Liver (tissue), 9 donors: Measurements from ENCODE around the gene RREB1. TPM values are rescaled to one million over a fixed set of nuclear protein-coding genes. Genes with fewer than 3 reads are reported as not detected.

ENCODE experiments used
- DNase-seq: peaks from one replicate; pipeline ENCODE4 v3.0.0-alpha.2; 2017; ENCODE audit warnings: low spot score
- H3K27ac ChIP-seq, 2 donors: one replicate each; pipeline ENCODE4 v1.7.0; 2013; ENCODE audit warnings: inconsistent platforms in 2 of 2, low read length in 2 of 2, control low read depth in 1 of 2, low read depth in 1 of 2, mild to moderate bottlenecking in 1 of 2
- H3K27me3 ChIP-seq, 4 donors: one replicate each; pipeline versions ENCODE4 v1.6.1 to v1.7.0; 2013; ENCODE audit warnings: low read length in 3 of 4, inconsistent platforms in 1 of 4, mild to moderate bottlenecking in 1 of 4, moderate library complexity in 1 of 4; ENCODE audit not compliant: control insufficient read depth in 4 of 4, insufficient read depth in 4 of 4
- H3K36me3 ChIP-seq, 4 donors: one replicate each; pipeline versions ENCODE4 v1.6.1 to v1.7.0; 2013; ENCODE audit warnings: low read length in 3 of 4, mild to moderate bottlenecking in 3 of 4, low read depth in 1 of 4, moderate library complexity in 1 of 4; ENCODE audit not compliant: control insufficient read depth in 4 of 4, insufficient read depth in 3 of 4
- H3K4me1 ChIP-seq, 4 donors: one replicate each; pipeline versions ENCODE4 v1.6.1 to v1.7.0; 2013; ENCODE audit warnings: low read length in 3 of 4, mild to moderate bottlenecking in 3 of 4, moderate library complexity in 1 of 4; ENCODE audit not compliant: control insufficient read depth in 4 of 4, insufficient read depth in 4 of 4
- H3K4me3 ChIP-seq, 3 donors: one replicate each; pipeline versions ENCODE4 v1.6.1 to v1.7.0; 2013; ENCODE audit warnings: low read length in 3 of 3, control low read depth in 1 of 3, low read depth in 1 of 3, mild to moderate bottlenecking in 1 of 3
- H3K9ac ChIP-seq, 2 donors: one replicate each; pipeline ENCODE4 v1.7.0; 2013; ENCODE audit warnings: low read length in 2 of 2, mild to moderate bottlenecking in 2 of 2, moderate library complexity in 2 of 2, control low read depth in 1 of 2, low read depth in 1 of 2
- H3K9me3 ChIP-seq, 4 donors: one replicate each; pipeline versions ENCODE4 v1.6.1 to v1.7.0; 2013; ENCODE audit warnings: low read length in 3 of 4; ENCODE audit not compliant: control insufficient read depth in 4 of 4
- ATF3 ChIP-seq: IDR thresholded peaks from 2 replicates; pipeline ENCODE4 v1.6.1; 2016; ENCODE audit warnings: antibody characterized with exemption
- CTCF ChIP-seq: fragments of 150-350 bp; IDR thresholded peaks from 2 replicates; pipeline ENCODE4 v1.5.1; 2017; ENCODE audit warnings: improper control_type of control experiment, low read depth, low read length; ENCODE audit not compliant: missing input control
- EGR1 ChIP-seq, 2 donors: IDR thresholded peaks; 2 replicates each; pipeline ENCODE4 v1.6.1; 2016 to 2018; ENCODE audit warnings: antibody characterized with exemption in 2 of 2, low read depth in 2 of 2
- FOXA2 ChIP-seq: IDR thresholded peaks from 2 replicates; pipeline ENCODE4 v1.6.1; 2016; ENCODE audit warnings: antibody characterized with exemption
- GABPA ChIP-seq, 2 donors: IDR thresholded peaks in 1 of 2; conservative IDR thresholded peaks in 1 of 2; 2 replicates each; pipeline ENCODE4 v1.6.1; 2016; ENCODE audit warnings: antibody characterized with exemption in 2 of 2, mild to moderate bottlenecking in 1 of 2, moderate library complexity in 1 of 2
- HNF4A ChIP-seq, 2 donors: conservative IDR thresholded peaks; 2 replicates each; pipeline ENCODE4 v1.6.1; 2016; ENCODE audit warnings: antibody characterized with exemption in 2 of 2, mild to moderate bottlenecking in 2 of 2
- HNF4G ChIP-seq: IDR thresholded peaks from 2 replicates; pipeline ENCODE4 v1.6.1; 2016; ENCODE audit warnings: antibody characterized with exemption
- JUND ChIP-seq, 2 donors: IDR thresholded peaks; 2 replicates each; pipeline ENCODE4 v1.6.1; 2016; ENCODE audit warnings: antibody characterized with exemption in 2 of 2
- NR2F2 ChIP-seq: IDR thresholded peaks from 2 replicates; pipeline ENCODE4 v1.6.1; 2016; ENCODE audit warnings: antibody characterized with exemption
- RAD21 ChIP-seq, 2 donors: IDR thresholded peaks; 2 replicates each; pipeline ENCODE4 v1.6.1; 2016; ENCODE audit warnings: antibody characterized with exemption in 2 of 2, mild to moderate bottlenecking in 2 of 2
- REST ChIP-seq: IDR thresholded peaks from 2 replicates; pipeline ENCODE4 v1.6.1; 2016; ENCODE audit warnings: antibody characterized with exemption, mild to moderate bottlenecking
- RXRA ChIP-seq, 2 donors: IDR thresholded peaks; 2 replicates each; pipeline ENCODE4 v1.6.1; 2017 to 2018; ENCODE audit warnings: antibody characterized with exemption in 2 of 2, mild to moderate bottlenecking in 1 of 2
- SP1 ChIP-seq: IDR thresholded peaks from 2 replicates; pipeline ENCODE4 v1.6.1; 2018; ENCODE audit warnings: antibody characterized with exemption, mild to moderate bottlenecking
- TAF1 ChIP-seq: conservative IDR thresholded peaks from 2 replicates; pipeline ENCODE4 v1.6.1; 2016; ENCODE audit warnings: antibody characterized with exemption, mild to moderate bottlenecking
- YY1 ChIP-seq: IDR thresholded peaks from 2 replicates; pipeline ENCODE4 v1.6.1; 2016; ENCODE audit warnings: antibody characterized with exemption, mild to moderate bottlenecking
- ZBTB33 ChIP-seq: IDR thresholded peaks from 2 replicates; pipeline ENCODE4 v1.6.1; 2016; ENCODE audit warnings: antibody characterized with exemption
- WGBS: extraction: QIAGEN DNeasy Blood & Tissue Kit; methylation state at CpG from one replicate; pipeline ENCODE4 v1.1.7; 2013; 5-methylcytosine and 5-hydroxymethylcytosine counted together
- polyA plus RNA-seq, 2 donors: library from polyadenylated mRNA; stranded (reverse) in 1 of 2; unstranded in 1 of 2; fragments of 200-250 nt in 1 of 2; fragments of >200 nt in 1 of 2; fragmentation: Nextera tagmentation in 1 of 2; extraction: Ambion mirVana in 1 of 2; gene quantifications; one replicate each; pipeline versions ENCODE4 v1.2.1 to v1.2.3, GENCODE V29; 2013 to 2015
- total RNA-seq, 2 donors: library from RNA; depleted of rRNA; stranded (reverse); fragments of >200 nt; gene quantifications; one replicate each; pipeline ENCODE4 v1.2.3, GENCODE V29; 2014
- TF ChIP-seq, protein P1 (sequence below): IDR thresholded peaks from 2 replicates; pipeline ENCODE4 v1.6.1; 2016; ENCODE audit warnings: antibody characterized with exemption
- donor health status: healthy.
- donor health status: healthy.
- donor health status: healthy.
- donor health status: healthy.
- donor health status: healthy.

The RREB1 gene
- total and polyA plus RNA-seq, 4 donors = 10.1 to 28.9 (median 17.3) TPM

DNA sequence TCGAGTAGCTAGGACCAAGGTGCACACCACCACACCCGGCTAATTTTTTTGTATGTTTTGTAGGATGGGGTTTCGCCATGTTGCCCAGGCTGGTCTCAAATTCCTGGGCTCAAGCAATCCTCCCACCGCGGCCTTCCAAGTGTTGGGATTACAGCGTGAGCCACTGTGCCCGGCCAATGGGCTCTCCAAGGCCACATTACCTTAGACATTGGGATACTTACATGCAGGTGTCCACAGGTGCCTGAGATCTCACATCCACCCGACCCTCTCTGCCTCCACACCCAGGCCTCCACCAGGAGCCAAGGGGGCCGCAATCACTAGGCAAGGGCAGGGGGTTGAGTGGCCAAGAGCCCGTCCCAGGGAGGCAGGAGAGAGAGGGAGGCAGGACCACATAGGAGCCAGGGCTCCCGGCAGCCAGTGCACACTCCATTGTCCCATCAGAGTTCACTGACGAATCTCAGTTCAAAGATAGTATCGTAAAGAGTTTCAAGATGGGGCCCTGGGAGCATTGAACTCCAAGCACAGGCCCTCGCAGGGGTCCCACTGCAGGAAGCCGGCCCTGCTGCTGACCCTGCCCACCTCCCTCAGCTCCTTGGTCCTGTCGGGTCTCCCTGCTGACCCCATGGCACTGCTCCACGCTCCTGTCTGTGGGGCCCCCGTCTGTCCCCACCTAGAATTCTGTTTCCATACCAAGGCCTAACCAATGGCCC, 149.9 kb downstream of the RREB1 start:
- DNase-seq = no peak
- 98% methylated on average over 18 of the region's 18 CpGs for WGBS
- Histone ChIP-seq H3K9ac (no peak overlapping the region), H3K9me3 (no peaks in the 10 kb centered on the region), H3K4me1 (peaks cover 4 to 18% (median 13%) of the 10 kb centered on the region in 4 donors), H3K36me3 (no peaks in the 10 kb centered on the region), H3K27ac (no peak overlapping the region), H3K4me3 (no peak overlapping the region), H3K27me3 (no peaks in the 10 kb centered on the region)
- TF ChIP-seq RXRA (IDR thresholded peaks at IDR 0.05) = no peak
- TF ChIP-seq HNF4G = no peak
- TF ChIP-seq EGR1 (IDR thresholded peaks at IDR 0.05; ENCODE audit: low read depth in 2 of 2) = no peak
- TF ChIP-seq JUND (IDR thresholded peaks at IDR 0.05) = no peak
- no peak for TF ChIP-seq TAF1
- TF ChIP-seq HNF4A (conservative IDR thresholded peaks at IDR 0.05) = no peak
- TF ChIP-seq CTCF = no peak
- no peak for TF ChIP-seq ATF3
- no peak for TF ChIP-seq ZBTB33
- TF ChIP-seq FOXA2 = no peak
- no peak for TF ChIP-seq SP1

DNA sequence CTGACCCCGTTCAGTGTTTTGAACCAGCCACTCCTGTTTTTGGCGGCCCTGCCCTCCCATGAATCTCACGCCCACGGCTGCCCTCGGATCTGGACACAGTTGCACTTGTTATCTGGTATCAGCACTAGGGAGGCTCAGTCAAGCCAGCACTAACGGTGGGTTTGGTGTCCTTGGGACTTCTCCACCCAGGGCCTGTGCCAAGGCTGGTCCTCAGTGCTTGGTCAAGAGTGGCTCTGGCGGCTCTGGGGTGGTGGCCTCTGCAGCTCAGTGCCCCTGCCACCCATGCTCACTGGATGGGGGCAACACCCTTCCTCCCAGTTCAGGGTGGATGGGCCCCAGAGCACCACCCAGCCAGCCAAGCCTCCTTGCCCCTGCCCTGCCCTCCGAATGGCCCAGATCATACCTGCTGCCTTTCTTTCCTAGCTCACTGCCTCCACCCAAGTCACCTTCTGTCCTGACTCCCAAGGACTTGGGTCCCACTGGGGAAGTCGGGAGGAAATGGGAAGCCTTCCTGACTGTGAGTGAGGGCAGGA, 150.5 kb downstream of the RREB1 start:
- Histone ChIP-seq H3K27me3 (no peaks in the 10 kb centered on the region), H3K9ac (no peak overlapping the region), H3K9me3 (no peaks in the 10 kb centered on the region), H3K36me3 (no peaks in the 10 kb centered on the region), H3K27ac (no peak overlapping the region), H3K4me1 (peaks cover 4 to 18% (median 13%) of the 10 kb centered on the region in 4 donors), H3K4me3 (no peak overlapping the region)
- no peak for DNase-seq
- WGBS = 90% methylated on average over 9 of the region's 9 CpGs
- TF ChIP-seq HNF4A (conservative IDR thresholded peaks at IDR 0.05) (no peak), TAF1 (no peak), YY1 (no peak), JUND (IDR thresholded peaks at IDR 0.05) (no peak), HNF4G (no peak), GABPA (IDR thresholded peaks at IDR 0.05 in 1 of 2, conservative IDR thresholded peaks at IDR 0.05 in 1 of 2) (no peak), ATF3 (no peak), ZBTB33 (no peak), NR2F2 (no peak), EGR1 (IDR thresholded peaks at IDR 0.05; ENCODE audit: low read depth in 2 of 2) (no peak), CTCF (no peak), RXRA (IDR thresholded peaks at IDR 0.05) (no peak), RAD21 (IDR thresholded peaks at IDR 0.05) (no peak), FOXA2 (no peak), SP1 (no peak), REST (no peak)
- TF ChIP-seq, protein P1, sequence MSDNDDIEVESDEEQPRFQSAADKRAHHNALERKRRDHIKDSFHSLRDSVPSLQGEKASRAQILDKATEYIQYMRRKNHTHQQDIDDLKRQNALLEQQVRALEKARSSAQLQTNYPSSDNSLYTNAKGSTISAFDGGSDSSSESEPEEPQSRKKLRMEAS = no peak
